Measurements from ENCODE around the gene SORL1-AS1.
"Not testable (repeated sequence)": the region's sequence is repeated elsewhere in the genome, so short reads cannot be mapped to it uniquely, and the experiment has no call there.

GRCh38 chr11:121481484-121482230 lies 28.9 kb upstream of the SORL1-AS1 start:
- TF ChIP-seq CTCF, EZH2, EZH2phosphoT487 (IDR thresholded peaks at IDR 0.05): not testable (repeated sequence)
